HepG2 (cell line): Measurements from ENCODE around the gene SLIT3. TPM values are rescaled to one million over a fixed set of nuclear protein-coding genes. Genes with fewer than 3 reads are reported as not detected.

Source experiments
- ATAC-seq: fragments of 200-7000 bp; cut with Tn5 transposase; 3 replicates; pipeline ENCODE4 v1.9.1; 2020; ENCODE audit warnings: mild to moderate bottlenecking, moderate library complexity
- BruUV-seq: library from RNA; stranded (reverse); fragments of 400-500 nt; replicated peaks from 2 replicates; lab custom pipeline; 2021; lab: Mats Ljungman, UMichigan
- CTCF ChIA-PET: fragments of 300-600 bp; formaldehyde crosslinking; extraction: SDS; loops from one replicate; lab custom pipeline; 2021; ENCODE audit warnings: low total read pairs, inconsistent platforms, low intra/inter-chr PET ratio; lab: Yijun Ruan, JAX
- POLR2A ChIA-PET: fragments of 350-600 bp; sonication (Branson Sonifier 250); formaldehyde crosslinking; loops from one replicate; lab custom pipeline; 2020; ENCODE audit warnings: antibody characterized with exemption, inconsistent platforms; lab: Yijun Ruan, JAX
- DNase-seq: peaks from one replicate; pipeline ENCODE4 v3.0.0-alpha.2; 2015; ENCODE audit warnings: low spot score
- FAIRE-seq: peaks from 3 replicates; lab custom pipeline; 2011; peaks lifted over from hg19 to GRCh38; lab: Jason Lieb, UNC
- H2AFZ ChIP-seq: one replicate; pipeline ENCODE4 v1.6.1; 2011; ENCODE audit warnings: low read length, inconsistent platforms
- H3K27ac ChIP-seq: fragments of 300-600 bp; 3 replicates; pipeline ENCODE4 v1.8.0; 2011; ENCODE audit warnings: mixed run types, mild to moderate bottlenecking, mixed read lengths, low read length, inconsistent platforms; ENCODE audit not compliant: insufficient read depth; ENCODE audit errors: extremely low read length
- H3K27me3 ChIP-seq, 2 experiments: fragments of 200-600 bp in 1 of 2; 2 replicates in 1 of 2; 3 replicates in 1 of 2; pipeline versions ENCODE4 v1.6.0 to v1.8.0; 2011; ENCODE audit warnings: low read length in 2 of 2, mild to moderate bottlenecking in 2 of 2, moderate library complexity in 2 of 2, inconsistent platforms in 1 of 2; ENCODE audit not compliant: insufficient read depth in 2 of 2, control insufficient read depth in 1 of 2
- H3K36me3 ChIP-seq, 2 experiments: fragments of 200-600 bp in 1 of 2; replicated peaks in 1 of 2; 2 replicates in 1 of 2; 3 replicates in 1 of 2; pipeline versions ENCODE4 v1.5.1 to v1.8.0; 2011; ENCODE audit warnings: low read length in 2 of 2, inconsistent platforms in 1 of 2; ENCODE audit not compliant: insufficient read depth in 2 of 2, control insufficient read depth in 1 of 2
- H3K4me1 ChIP-seq: 2 replicates; pipeline ENCODE4 v1.5.1; 2012; ENCODE audit warnings: low read length, inconsistent platforms; ENCODE audit not compliant: insufficient read depth
- H3K4me2 ChIP-seq: 2 replicates; pipeline ENCODE4 v1.6.0; 2011; ENCODE audit warnings: low read depth, low read length, inconsistent platforms
- H3K4me3 ChIP-seq, 3 experiments: fragments of 200-600 bp in 1 of 3; sonication (generic), shearing (Covaris generic) in 1 of 3; replicated peaks in 1 of 3; 2 replicates each; pipeline ENCODE4 v1.5.1; 2011 to 2016; ENCODE audit warnings: low read length in 3 of 3, inconsistent platforms in 2 of 3, low read depth in 2 of 3, mild to moderate bottlenecking in 2 of 3, control low read depth in 1 of 3, mixed read lengths in 1 of 3; ENCODE audit not compliant: insufficient read depth in 1 of 3
- H3K79me2 ChIP-seq: one replicate; pipeline ENCODE4 v1.6.1; 2011; ENCODE audit warnings: low read length, inconsistent platforms; ENCODE audit not compliant: insufficient read depth
- H3K9ac ChIP-seq: 2 replicates; pipeline ENCODE4 v1.6.0; 2011; ENCODE audit warnings: mild to moderate bottlenecking, low read depth, low read length, inconsistent platforms; ENCODE audit not compliant: insufficient read depth
- H3K9me3 ChIP-seq: 2 replicates; pipeline ENCODE4 v1.5.1; 2012; ENCODE audit warnings: mild to moderate bottlenecking, low read length
- H4K20me1 ChIP-seq: 2 replicates; pipeline ENCODE4 v1.6.0; 2011; ENCODE audit warnings: inconsistent platforms, mild to moderate bottlenecking, low read length, moderate library complexity; ENCODE audit not compliant: insufficient read depth
- ATF4 ChIP-seq, 2 experiments: fragments of 450-650 bp in 1 of 2; sonication (generic) in 1 of 2; formaldehyde crosslinking; IDR thresholded peaks; 2 replicates each; pipeline versions ENCODE4 v1.5.0 to v1.8.0; 2020 to 2022; ENCODE audit warnings: mild to moderate bottlenecking in 1 of 2, missing genetic modification reagents in 1 of 2
- BATF2 ChIP-seq: sonication (generic); formaldehyde crosslinking; IDR thresholded peaks from 2 replicates; pipeline ENCODE4 v1.8.0; 2022; ENCODE audit warnings: mild to moderate bottlenecking, missing genetic modification reagents, moderate library complexity
- CTCF ChIP-seq: sonication (generic); formaldehyde crosslinking; IDR thresholded peaks from 2 replicates; pipeline ENCODE4 v1.5.0; 2020; ENCODE audit warnings: mild to moderate bottlenecking, missing genetic modification reagents, moderate library complexity
- DNMT3B ChIP-seq: conservative IDR thresholded peaks from 2 replicates; pipeline ENCODE4 v1.6.1; 2016; ENCODE audit warnings: missing biosample characterization, control low read depth
- FOXC1 ChIP-seq: sonication (generic); formaldehyde crosslinking; IDR thresholded peaks from 2 replicates; pipeline ENCODE4 v1.8.0; 2022; ENCODE audit warnings: mild to moderate bottlenecking, missing genetic modification reagents, borderline replicate concordance
- HNF4A ChIP-seq: sonication (generic); formaldehyde crosslinking; IDR thresholded peaks from 2 replicates; pipeline ENCODE4 v1.4.0; 2020; ENCODE audit warnings: missing genetic modification reagents
- NFIB ChIP-seq: sonication (generic); formaldehyde crosslinking; IDR thresholded peaks from 2 replicates; pipeline ENCODE4 v1.9.0; 2021; ENCODE audit warnings: missing genetic modification reagents, mild to moderate bottlenecking, borderline replicate concordance
- NFYC ChIP-seq: IDR thresholded peaks from 2 replicates; pipeline ENCODE4 v1.6.1; 2016; ENCODE audit warnings: missing genetic modification reagents, missing compliant biosample characterization
- NR2F2 ChIP-seq: IDR thresholded peaks from 2 replicates; pipeline ENCODE4 v1.6.1; 2012; ENCODE audit warnings: low read depth, inconsistent platforms, borderline replicate concordance
- PATZ1 ChIP-seq: sonication (generic); formaldehyde crosslinking; IDR thresholded peaks from 2 replicates; pipeline ENCODE4 v1.4.0; 2020; ENCODE audit warnings: missing genetic modification reagents
- THAP8 ChIP-seq: sonication (generic); formaldehyde crosslinking; IDR thresholded peaks from 2 replicates; pipeline ENCODE4 v1.5.1; 2020; ENCODE audit warnings: missing genetic modification reagents, mild to moderate bottlenecking, borderline replicate concordance
- U2AF2 ChIP-seq: fragments of 200-400 bp; formaldehyde crosslinking; IDR thresholded peaks from 2 replicates; pipeline ENCODE4 v1.6.1; 2017; ENCODE audit warnings: low read depth, mild to moderate bottlenecking, low read length
- ZNF343 ChIP-seq: sonication (generic); formaldehyde crosslinking; IDR thresholded peaks from 2 replicates; pipeline ENCODE4 v1.4.0; 2020; ENCODE audit warnings: mild to moderate bottlenecking, missing genetic modification reagents
- ZNF609 ChIP-seq: sonication (generic); formaldehyde crosslinking; IDR thresholded peaks from 2 replicates; pipeline ENCODE4 v1.4.0; 2020; ENCODE audit warnings: mild to moderate bottlenecking, missing genetic modification reagents, borderline replicate concordance
- WGBS: methylation state at CpG from one replicate; pipeline ENCODE4 v1.1.6; 2017; ENCODE audit warnings: low lambda C conversion rate; 5-methylcytosine and 5-hydroxymethylcytosine counted together
- in situ Hi-C: cut with HindIII; loops from 2 replicates; pipeline ENCODE4 v1.10.0; 2017; ENCODE audit warnings: low pct_unique_long_range_greater_than_20kb; ENCODE audit not compliant: extremely low pct_ligation_motif_present
- intact Hi-C: fragments of 100-400 bp; cut with micrococcal nuclease; formaldehyde crosslinking; loops from one replicate; pipeline ENCODE4 v1.10.0; 2022; ENCODE audit not compliant: unreplicated experiment
- polyA plus RNA-seq, 8 experiments: library from polyadenylated mRNA; depleted of rRNA in 3 of 8; stranded (reverse) in 7 of 8; unstranded in 1 of 8; fragments of >200 nt; fragmentation: Illumina TruSeq in 4 of 8; extraction: Trizol in 4 of 8; gene quantifications; 2 replicates each; pipeline versions ENCODE4 v1.2.1 to v1.2.3, GENCODE V29; 2011 to 2016; ENCODE audit warnings: low read depth in 4 of 8, missing spikeins in 1 of 8, mixed read lengths in 1 of 8; ENCODE audit not compliant: insufficient read depth in 1 of 8
- total RNA-seq, 5 experiments: library from RNA; depleted of rRNA; stranded (reverse); fragments of >200 nt; fragmentation: Illumina TruSeq; extraction: Trizol; gene quantifications; 2 replicates each; pipeline ENCODE4 v1.2.3, GENCODE V29; 2016; ENCODE audit warnings: low read depth in 1 of 5

The SLIT3 gene
- total and polyA plus RNA-seq, 2 of the 13 experiments (the other 11 are each of a cell fraction or from before 2014, with no cell fraction given): not detected

GRCh38 chr5:169089343-169089742 lies 211.6 kb downstream of the SLIT3 start:
- in situ Hi-C loops (no loop called here), intact Hi-C loops (no loop called here)
- no peaks in the 10 kb centered on the region for H3K79me2 ChIP-seq
- no peaks in the 10 kb centered on the region for H3K27me3 ChIP-seq
- H3K4me3 ChIP-seq: no peak overlapping the region
- BruUV-seq: no TSS peak
- peak; percentile 70 for ATAC-seq
- no peak overlapping the region for H2AFZ ChIP-seq
- no peak overlapping the region for H3K9ac ChIP-seq
- no peak overlapping the region for H3K4me2 ChIP-seq
- 0% methylated on average over 1 of the region's 3 CpGs for WGBS
- ChIA-PET POLR2A (no interaction called here), CTCF (no interaction called here)
- H3K4me1 ChIP-seq: no peaks in the 10 kb centered on the region
- H3K9me3 ChIP-seq: no peaks in the 10 kb centered on the region
- no peak for DNase-seq
- no peak overlapping the region for H3K27ac ChIP-seq
- no peak for FAIRE-seq
- H4K20me1 ChIP-seq: no peaks in the 10 kb centered on the region
- no peaks in the 10 kb centered on the region for H3K36me3 ChIP-seq
- TF ChIP-seq NFYC (CRISPR knock-in tag) (no peak), ZNF343 (CRISPR knock-in tag) (no peak), CTCF (no peak), PATZ1 (CRISPR knock-in tag) (no peak), DNMT3B (CRISPR knock-in tag) (no peak), U2AF2 (no peak), FOXC1 (CRISPR knock-in tag) (no peak), NR2F2 (no peak), NFIB (no peak), ZNF609 (CRISPR knock-in tag) (no peak), ATF4 (CRISPR knock-in tag; IDR thresholded peaks at IDR 0.05) (no peak), HNF4A (CRISPR knock-in tag) (no peak), BATF2 (CRISPR knock-in tag) (no peak), THAP8 (no peak)
